HUES48 (cell line): ENCODE measurements around the gene OR1A2.
"Not testable (repeated sequence)": the region's sequence is repeated elsewhere in the genome, so short reads cannot be mapped to it uniquely, and the experiment has no call there.

Experiments used
- H3K27ac ChIP-seq: one replicate; pipeline ENCODE4 v1.7.0; 2013; ENCODE audit warnings: low read depth, low read length, inconsistent platforms
- H3K27me3 ChIP-seq: 2 replicates; pipeline ENCODE4 v1.6.1; 2013; ENCODE audit warnings: mild to moderate bottlenecking, low read length; ENCODE audit not compliant: control insufficient read depth, insufficient read depth
- H3K36me3 ChIP-seq: 2 replicates; pipeline ENCODE4 v1.6.1; 2013; ENCODE audit warnings: low read length; ENCODE audit not compliant: control insufficient read depth, insufficient read depth
- H3K4me1 ChIP-seq: 2 replicates; pipeline ENCODE4 v1.6.1; 2013; ENCODE audit warnings: mild to moderate bottlenecking, low read length; ENCODE audit not compliant: control insufficient read depth, insufficient read depth
- H3K4me3 ChIP-seq: 2 replicates; pipeline ENCODE4 v1.5.1; 2013; ENCODE audit warnings: mild to moderate bottlenecking, low read depth, low read length
- H3K9ac ChIP-seq: 2 replicates; pipeline ENCODE4 v1.6.1; 2013; ENCODE audit warnings: mild to moderate bottlenecking, low read depth, low read length, moderate library complexity
- H3K9me3 ChIP-seq: 2 replicates; pipeline ENCODE4 v1.6.1; 2013; ENCODE audit warnings: low read length; ENCODE audit not compliant: control insufficient read depth, insufficient read depth

The OR1A2 gene

DNA sequence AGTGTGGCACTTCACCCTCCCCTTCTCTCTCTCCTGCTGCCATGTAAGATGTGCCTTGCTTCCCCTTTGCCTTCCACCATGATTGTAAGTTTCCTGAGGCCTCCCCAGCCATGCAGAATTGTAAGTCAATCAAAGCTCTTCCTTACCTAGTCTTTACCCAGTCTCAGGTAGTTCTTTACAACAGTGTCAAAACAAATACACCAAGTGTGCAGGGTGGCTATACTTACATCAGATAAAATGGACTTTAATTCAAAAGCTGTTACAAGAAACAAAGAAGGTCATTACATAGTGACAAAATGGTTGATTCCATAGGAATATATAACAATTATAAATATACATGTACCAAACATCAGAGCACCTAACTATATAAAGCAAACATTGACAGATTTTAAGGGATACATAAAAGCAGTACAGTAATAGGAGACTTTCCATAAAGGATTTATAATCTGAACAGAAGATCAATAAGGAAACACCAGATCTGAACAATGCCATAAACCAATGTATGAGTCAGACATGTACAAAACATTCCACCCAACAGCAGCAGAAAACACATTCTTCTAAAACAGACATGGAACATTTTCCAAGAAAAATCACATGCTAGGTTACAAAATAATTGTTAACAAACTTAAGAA lies 27.5 kb downstream of the OR1A2 start:
- H3K4me1 ChIP-seq, H3K4me3 ChIP-seq, H3K27ac ChIP-seq, H3K36me3 ChIP-seq, H3K27me3 ChIP-seq, H3K9ac ChIP-seq: not testable (repeated sequence)
- H3K9me3 ChIP-seq: peaks cover 34% of the 10 kb centered on the region; the same call in 1 of the 2 replicates

DNA sequence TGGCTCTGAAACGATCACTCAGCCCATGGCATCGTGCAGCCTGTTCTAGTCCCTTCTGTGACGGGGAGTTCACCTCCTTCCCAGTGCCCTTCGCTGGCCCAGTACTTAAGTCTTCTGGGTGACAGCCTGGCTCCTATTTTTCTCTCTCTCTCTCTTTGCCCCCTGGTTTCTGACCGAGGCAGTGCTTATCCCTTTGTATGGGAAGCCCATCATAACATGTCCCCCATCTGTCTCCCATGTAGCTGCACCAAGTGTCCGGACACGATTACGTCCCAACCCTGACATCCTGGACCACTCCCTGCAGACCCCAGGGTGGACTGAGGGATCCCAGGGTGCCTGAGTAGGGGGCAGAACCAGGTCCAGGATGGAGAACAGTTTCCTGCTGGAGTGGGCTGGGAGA lies 35.0 kb downstream of the OR1A2 start:
- H3K27me3 ChIP-seq, H3K9me3 ChIP-seq, H3K4me1 ChIP-seq, H3K4me3 ChIP-seq, H3K36me3 ChIP-seq, H3K27ac ChIP-seq, H3K9ac ChIP-seq: not testable (repeated sequence)

GRCh38 chr17:3238685-3239084 lies 41.4 kb downstream of the OR1A2 start:
- H3K27ac ChIP-seq, H3K9me3 ChIP-seq, H3K27me3 ChIP-seq, H3K4me3 ChIP-seq, H3K36me3 ChIP-seq, H3K4me1 ChIP-seq, H3K9ac ChIP-seq: not testable (repeated sequence)

GRCh38 chr17:3241044-3241443 lies 43.7 kb downstream of the OR1A2 start:
- H3K27me3 ChIP-seq, H3K4me3 ChIP-seq, H3K9ac ChIP-seq, H3K9me3 ChIP-seq, H3K27ac ChIP-seq, H3K36me3 ChIP-seq, H3K4me1 ChIP-seq: not testable (repeated sequence)

DNA sequence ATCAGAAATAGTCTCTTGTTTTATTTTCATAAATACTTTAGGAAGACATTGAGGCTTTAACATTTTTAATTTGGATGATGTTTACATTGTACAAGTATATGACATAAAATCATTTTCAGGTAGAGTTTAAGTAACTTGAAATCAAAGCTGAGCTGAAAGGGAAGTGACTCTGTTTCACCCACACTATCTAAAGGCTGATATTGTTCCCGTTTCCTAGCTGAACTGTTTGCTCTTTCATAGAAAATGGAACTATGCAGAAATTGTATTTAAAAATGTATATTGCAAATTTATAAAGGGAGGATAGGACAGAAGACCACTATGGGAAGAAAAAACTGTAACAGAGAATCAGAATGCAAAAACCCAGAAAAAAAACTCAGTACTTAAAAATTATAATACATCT lies 47.5 kb downstream of the OR1A2 start:
- not testable (repeated sequence) for H3K27ac ChIP-seq, H3K4me3 ChIP-seq, H3K9me3 ChIP-seq, H3K9ac ChIP-seq, H3K36me3 ChIP-seq, H3K27me3 ChIP-seq, H3K4me1 ChIP-seq
